ENCODE measurements around the gene SKA1. TPM values are rescaled to one million over a fixed set of nuclear protein-coding genes. Genes with fewer than 3 reads are reported as not detected.

The SKA1 gene
- total RNA-seq, 4 donors from 2014 or later: 1.5 to 11.2 (median 3.8) TPM

GRCh38 chr18:50441501-50441900 lies 66.7 kb downstream of the SKA1 start:
- H3K36me3 ChIP-seq: no peaks in the 10 kb centered on the region
- H3K27me3 ChIP-seq: no peaks in the 10 kb centered on the region
- no peak overlapping the region for H3K27ac ChIP-seq
- no peak for DNase-seq
- TF ChIP-seq POLR2A (IDR thresholded peaks at IDR 0.05) (no peak), CTCF (IDR thresholded peaks at IDR 0.05) (no peak)
- WGBS, 2 donors: 8 to 14% methylated on average over 1 of the region's 1 CpG
- no peak overlapping the region for H3K4me3 ChIP-seq
- peaks cover 0 to 5% (median 3%) of the 10 kb centered on the region in 3 donors for H3K9me3 ChIP-seq
- intact Hi-C loops (cut with DNase I): no loop called here
- no peaks in the 10 kb centered on the region for H3K4me1 ChIP-seq

Other genes starting within 250 kb of the SKA1 start
- gene MYO5B, start 179.9 kb upstream of the SKA1 start, total RNA-seq: 10 to 100 TPM; 32.0 to 63.3 (median 46.8) TPM
- under 1 TPM in 1 of 4 donors, not detected in 3; 0.19 TPM for gene CFAP53, start 108.6 kb upstream of the SKA1 start, total RNA-seq
- 10 to 100 TPM; 39.5 to 83.8 (median 61.0) TPM for gene MBD1, start 93.5 kb upstream of the SKA1 start, total RNA-seq
- gene CXXC1, start 87.4 kb upstream of the SKA1 start, total RNA-seq: 10 to 100 TPM; 42.0 to 58.9 (median 53.9) TPM
- gene MAPK4, start 185.0 kb downstream of the SKA1 start, total RNA-seq: 1 to 10 TPM in 2 of 4 donors, under 1 TPM in 2; 0.13 to 3.1 (median 0.61) TPM